ENCODE results near the gene PRKCE. TPM values are rescaled to one million over a fixed set of nuclear protein-coding genes. Genes with fewer than 3 reads are reported as not detected.

PRKCE gene
- total RNA-seq, 1 donor from 2014 or later = 19.4 TPM

DNA sequence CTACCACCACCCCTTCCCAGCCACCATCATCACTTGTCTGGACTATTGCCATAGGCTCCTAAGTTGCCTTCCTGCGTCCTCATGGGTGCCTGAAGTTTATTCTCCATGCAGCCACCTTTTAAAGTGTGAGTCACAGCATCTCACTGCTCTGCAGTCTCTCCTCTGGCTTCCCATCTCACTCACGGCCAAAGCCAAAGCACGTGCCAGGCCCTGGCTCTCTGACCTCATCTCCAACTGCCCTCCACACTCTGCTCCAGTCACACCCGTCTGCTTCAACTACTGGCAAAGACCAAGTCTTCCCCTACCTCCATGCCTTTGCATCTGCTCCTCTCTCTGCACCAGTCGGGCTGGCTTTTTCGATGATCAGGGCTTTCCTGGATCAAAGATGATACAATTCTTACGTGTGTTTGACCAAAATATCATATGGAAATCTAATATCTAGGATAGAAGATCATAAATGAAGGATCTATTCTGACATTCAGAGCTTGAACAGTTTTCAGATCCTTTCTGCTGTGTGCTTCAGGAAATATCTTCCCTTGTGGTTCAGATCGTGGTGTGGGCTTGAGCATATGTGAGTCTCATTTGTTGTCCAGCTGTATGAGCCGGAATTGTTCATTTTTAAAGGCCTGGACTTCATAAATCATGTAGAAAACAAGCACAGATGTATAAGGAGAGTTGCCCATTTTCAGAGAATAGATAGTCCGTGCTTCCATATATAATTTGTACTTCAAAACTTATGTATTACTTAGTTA, 175.6 kb downstream of the PRKCE start:
- intact Hi-C loops (cut with micrococcal nuclease) = no loop called here

DNA sequence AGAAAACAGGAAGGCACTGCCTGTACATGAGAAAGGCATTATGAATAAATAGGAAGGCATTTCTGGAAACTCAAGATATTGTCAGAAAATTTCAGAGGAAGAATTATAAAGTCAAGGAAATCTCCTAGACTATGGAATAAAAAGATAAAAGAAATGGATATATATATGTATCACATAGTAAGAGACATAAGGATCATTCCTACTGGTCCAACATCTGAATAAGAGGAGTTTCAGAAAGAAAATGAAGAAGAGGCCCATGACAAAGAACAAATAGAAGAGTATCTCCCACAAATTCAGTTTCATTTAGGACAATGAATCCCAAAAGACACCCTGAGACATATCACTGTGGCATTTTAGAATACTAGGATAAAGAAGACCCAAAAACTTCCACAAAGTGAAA, 178.8 kb downstream of the PRKCE start:
- intact Hi-C loops (cut with micrococcal nuclease) = no loop called here

DNA sequence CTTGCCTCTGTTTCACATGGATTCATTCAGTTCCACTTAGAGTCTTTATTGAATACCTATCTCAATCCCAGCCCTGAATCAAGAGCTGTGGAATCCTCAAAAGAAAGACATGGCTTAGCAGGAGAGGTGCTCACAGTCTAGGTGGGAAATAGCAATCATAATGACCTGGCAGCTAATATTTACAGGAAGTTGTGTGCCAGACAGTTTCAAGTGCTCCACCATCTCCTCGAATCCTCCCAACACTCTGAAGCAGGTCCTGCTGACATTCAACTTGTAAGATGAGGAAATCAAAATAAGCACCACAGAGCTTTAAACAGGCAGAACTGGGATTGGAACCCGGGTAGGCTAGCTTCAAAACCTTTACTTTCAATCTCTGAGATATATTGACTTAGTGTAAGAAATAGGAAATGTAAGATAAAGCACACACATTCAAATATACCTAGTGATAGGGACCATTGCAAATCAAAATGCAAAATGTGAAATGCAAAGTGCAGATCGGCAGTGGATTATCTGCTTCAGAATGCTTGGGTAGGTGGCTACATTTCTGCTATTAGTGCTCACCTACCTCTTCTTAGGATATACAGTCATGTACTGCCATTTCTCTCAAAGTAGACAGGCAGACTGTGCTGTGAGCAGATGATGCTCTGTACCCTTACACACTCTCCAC, 182.0 kb downstream of the PRKCE start:
- intact Hi-C loops (cut with micrococcal nuclease) = no loop called here

DNA sequence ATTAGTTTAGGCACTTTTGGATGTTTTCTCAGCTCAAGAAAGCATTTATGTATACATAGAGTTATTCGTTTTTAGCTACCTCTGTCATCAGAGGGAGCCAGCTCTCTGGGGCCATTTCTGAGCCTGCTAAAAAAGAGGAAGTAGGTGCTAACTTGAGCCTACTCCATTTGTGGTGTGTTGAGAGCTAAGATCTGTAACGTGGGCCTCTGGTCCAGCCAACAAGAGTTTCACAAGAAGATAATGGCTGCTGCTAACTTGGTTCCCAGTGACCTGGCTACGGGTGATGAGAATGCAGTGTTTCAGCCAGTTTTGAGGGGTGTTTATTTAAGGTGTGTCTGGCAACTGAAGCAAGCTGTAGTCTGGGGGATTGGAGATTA, 182.5 kb downstream of the PRKCE start:
- intact Hi-C loops (cut with micrococcal nuclease) = no loop called here

DNA sequence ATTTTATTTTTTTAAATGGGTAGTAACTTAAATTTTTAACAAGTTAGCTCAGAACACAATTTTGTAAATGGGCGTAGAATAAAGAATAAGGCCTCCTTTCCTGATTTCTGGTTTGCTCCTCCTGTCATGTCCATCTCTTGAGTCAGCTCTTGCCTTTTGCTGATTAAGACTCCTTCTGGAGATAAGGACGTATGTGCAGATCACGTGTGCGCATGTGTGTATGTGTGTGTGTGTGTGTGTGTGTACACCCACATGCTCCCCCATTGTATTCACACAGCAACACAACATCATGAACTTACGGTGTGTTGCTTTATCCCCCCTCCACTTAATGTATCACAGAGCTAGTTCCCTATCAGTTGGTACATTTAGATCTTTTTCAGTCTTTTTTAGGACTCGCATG, 182.9 kb downstream of the PRKCE start:
- intact Hi-C loops (cut with micrococcal nuclease) = no loop called here

DNA sequence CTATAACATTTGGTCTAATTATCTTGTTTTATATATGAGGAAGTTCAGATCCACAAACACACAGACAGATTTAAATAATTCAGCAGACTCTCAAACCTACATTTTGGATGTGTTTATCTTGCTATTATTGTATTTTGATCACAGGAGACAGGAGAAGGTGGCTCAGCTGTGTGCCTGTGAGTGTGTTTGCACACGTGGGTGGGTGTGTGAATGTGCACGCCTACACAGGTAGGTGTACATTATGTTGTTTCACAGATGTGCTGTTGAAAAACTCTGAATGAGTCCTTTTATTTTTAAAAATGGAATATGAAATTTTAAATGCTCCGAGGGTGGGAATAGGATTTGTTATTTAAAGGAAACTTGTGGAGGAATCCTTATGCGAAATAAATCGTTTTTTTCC, 183.4 kb downstream of the PRKCE start:
- intact Hi-C loops (cut with micrococcal nuclease) = no loop called here

DNA sequence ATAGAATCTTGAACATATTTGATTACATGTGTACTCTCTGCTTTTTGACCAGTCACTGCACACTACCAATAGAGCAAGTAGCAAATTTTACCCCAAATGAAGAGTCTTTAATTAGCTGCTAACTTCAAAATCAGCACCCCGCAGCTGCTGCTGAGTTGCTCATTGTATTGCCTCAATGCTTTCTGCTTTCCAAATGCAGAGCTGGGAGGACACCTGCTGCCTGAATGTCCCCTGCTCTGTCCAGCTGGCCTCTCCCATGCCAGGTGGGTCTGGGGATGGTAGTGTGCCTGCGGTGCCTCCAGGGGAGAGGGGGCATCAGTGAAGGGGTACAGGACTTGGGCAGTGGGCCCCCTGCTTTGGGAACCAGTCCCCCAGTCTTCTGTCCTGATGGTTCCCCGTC, 184.8 kb downstream of the PRKCE start:
- intact Hi-C loops (cut with micrococcal nuclease) = no loop called here

DNA sequence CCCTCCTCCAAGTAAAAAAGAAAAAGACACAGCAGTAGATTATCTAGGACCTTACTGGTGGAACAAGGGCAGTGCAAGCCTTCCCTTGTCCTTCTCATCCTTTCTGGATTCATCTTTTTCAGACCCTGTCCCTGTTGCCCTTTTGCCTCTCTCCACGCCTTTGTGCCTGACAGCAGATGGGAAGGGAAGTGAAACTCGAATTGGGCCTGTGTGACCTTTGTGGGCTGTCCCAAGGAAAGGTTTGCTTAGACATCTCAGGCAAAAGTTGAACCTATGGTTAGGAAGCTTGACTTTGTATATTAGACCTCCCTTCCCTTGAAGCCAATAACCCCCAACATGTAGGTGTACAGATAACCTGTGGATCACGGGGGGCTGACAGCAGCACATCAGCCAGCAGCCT, 185.3 kb downstream of the PRKCE start:
- intact Hi-C loops (cut with micrococcal nuclease) = no loop called here

DNA sequence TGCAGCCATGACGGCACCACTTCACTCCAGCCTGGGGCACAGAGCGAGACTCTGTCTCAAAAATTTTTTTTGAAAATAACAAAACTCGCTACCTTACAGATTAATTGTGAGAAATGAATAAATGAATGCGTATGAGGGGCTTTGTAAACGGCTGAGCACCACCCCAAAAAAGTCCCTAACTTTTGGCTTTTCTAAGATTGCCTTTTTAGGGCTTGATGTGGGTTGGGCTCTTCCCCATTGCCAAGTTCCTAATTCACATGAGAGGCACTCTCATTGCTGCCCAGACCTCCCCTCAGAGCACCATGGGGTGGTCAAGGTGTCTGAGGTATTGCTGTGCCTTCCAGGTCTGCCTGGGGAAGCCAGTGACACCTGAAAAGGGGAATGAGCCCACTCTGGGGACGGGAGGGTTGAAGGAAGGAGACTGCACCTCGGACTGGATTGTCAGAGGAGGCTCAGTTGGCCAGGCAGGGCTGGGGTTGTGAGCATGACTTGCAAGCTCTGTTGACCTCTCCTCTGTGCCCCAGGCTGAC, 186.4 kb downstream of the PRKCE start:
- intact Hi-C loops (cut with micrococcal nuclease) = no loop called here

DNA sequence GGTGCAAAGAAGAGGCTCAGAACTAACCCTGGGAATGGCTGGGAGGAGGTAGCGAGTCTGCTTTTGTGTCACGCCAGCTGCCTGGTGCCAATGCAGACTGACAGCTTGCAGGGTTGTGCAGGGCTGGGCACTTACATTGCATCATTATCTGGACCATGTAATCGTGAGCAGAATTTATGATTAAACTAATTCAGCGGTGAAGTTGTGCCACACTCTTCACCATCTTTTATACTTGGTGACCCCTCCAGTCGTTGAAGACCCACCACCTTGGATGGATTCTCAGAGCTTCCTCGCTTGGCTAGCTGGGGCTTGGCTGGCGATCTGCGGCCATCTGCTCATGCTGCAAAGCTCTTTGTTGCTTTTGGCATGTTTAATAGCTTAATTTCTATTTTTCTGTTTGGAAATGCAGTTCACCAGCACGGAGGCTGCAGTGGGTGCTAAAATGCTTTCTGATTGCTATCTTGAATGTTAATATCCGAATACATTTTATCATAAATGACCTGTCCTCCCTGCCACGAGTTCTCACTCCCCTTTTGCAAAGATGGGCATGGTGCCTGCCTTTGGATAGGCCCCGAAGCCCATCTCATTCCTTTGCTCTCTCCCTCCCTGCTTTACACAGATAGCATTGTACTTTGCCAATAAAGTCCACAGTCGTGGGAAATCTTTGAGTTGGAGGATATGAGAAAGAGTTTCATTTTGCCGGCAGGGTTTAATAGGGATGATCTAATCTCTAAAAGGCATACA, 188.2 kb downstream of the PRKCE start:
- intact Hi-C loops (cut with micrococcal nuclease) = no loop called here

DNA sequence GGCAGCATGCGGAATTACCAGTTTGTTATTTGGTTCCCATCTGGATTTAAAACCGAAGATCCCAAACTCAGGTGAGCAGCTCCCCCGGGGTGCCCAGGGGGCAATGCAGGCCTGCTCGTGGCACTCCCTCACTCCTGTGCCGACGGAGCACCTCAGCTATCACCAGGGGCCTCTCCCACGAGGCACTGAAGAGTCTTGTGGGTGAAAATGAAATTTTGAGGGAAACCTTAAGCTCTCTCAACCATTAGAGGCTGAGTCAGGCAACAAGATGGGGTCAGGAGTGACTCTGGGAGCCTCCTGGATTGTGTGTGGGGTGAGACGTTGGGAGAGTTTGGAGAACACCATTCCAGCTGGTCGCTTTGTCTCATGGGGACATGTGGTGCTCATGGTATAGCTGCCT, 189.0 kb downstream of the PRKCE start:
- intact Hi-C loops (cut with micrococcal nuclease) = no loop called here

DNA sequence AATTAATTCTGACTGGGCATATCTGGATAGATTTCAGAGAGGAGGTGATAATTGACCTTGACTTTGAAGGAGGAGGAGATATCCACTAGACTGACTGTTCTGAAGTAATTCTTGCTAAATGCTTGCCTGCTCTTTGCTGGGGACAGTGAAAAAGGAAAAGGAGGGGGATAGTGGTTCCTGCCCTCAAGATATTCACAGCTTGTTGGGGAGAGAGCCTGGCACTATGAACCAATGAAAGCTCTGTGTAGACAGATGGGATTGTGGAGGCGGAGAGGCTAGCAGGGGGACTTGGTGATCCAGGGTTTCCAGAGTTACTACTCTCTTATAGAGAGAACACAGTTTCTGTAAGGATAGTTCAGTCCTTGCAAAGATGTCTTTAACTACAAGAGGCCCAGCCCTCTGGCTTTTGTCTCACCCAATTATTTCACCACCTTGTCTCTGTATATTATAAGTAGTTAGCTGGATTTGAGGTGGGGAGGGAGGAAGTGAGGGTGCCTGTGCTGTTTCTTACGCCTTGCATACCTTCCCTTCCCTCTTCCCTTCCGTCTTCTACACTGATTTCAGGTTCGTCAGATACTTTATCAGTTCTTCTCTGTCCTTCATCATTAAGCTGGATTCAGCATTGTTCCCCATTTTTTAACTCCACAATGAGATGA, 190.4 kb downstream of the PRKCE start:
- intact Hi-C loops (cut with micrococcal nuclease) = no loop called here

DNA sequence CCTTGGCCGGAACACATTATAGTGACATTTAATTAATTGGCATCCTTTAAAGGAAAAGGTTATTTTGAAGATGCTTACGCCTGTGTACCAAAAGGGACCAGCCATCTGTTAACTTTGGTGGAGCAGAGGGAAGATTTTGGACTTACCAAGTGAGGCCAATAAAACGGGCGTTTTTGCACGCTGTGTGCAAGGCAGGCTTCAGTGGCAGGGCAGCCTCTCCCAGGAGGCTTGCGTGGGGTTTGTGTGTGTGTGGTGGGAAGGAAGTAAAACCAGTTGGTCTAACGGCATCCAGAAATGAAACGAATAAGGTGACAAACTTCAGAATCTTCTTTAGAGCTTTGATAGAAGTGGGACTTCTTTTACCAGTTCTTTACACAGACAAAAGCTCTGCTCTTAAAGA, 191.7 kb downstream of the PRKCE start:
- intact Hi-C loops (cut with micrococcal nuclease) = no loop called here

DNA sequence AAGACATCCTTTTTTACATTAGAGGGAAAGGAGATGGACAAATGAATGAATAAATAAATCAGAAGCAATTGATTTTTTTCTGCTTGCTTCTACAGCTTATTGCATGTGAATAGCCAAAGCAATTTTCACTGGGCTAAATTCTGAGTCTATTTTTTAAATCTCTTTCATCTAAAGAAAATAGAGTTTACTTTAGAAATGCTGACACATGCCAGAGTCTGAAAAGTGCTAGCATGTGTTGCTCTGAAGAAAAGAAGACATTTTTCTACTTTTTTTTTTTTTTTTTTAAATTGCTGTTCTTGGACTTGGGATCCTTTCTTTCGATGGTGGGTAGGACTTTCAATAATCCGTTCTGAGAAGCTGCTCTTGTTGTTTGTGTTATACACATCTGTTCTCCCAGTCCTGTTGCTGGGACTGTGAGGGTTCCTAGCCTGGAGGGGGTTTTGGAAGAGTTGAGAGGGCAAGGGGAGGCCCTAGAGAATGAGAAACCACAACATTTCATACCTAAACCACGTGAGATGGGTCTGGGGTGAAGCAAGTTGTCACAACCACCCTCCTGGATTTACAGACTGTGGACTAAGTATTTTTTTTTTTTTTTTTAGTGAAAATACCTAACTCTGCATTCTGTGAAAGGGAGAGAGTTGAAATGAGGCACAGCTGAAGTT, 193.5 kb downstream of the PRKCE start:
- intact Hi-C loops (cut with micrococcal nuclease) = no loop called here

DNA sequence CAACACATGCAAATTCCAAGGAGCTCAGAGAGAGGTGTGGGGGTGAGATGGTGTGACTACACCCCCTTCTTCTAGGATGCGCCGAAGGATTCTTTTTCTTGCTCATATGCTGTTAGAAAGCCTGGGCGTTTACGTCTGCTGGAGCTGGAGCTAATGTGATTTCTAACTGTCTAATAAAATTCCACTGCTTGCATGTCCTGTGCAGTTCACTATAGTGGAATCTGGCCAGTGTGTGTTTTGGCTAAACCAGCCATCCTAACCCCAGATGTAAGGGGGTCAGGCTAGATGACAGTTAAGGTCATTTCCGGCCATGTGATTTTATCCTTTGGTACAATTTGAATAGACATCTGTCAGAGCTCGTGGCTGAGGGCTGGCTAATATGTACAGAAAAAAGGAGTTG, 194.1 kb downstream of the PRKCE start:
- intact Hi-C loops (cut with micrococcal nuclease) = no loop called here

DNA sequence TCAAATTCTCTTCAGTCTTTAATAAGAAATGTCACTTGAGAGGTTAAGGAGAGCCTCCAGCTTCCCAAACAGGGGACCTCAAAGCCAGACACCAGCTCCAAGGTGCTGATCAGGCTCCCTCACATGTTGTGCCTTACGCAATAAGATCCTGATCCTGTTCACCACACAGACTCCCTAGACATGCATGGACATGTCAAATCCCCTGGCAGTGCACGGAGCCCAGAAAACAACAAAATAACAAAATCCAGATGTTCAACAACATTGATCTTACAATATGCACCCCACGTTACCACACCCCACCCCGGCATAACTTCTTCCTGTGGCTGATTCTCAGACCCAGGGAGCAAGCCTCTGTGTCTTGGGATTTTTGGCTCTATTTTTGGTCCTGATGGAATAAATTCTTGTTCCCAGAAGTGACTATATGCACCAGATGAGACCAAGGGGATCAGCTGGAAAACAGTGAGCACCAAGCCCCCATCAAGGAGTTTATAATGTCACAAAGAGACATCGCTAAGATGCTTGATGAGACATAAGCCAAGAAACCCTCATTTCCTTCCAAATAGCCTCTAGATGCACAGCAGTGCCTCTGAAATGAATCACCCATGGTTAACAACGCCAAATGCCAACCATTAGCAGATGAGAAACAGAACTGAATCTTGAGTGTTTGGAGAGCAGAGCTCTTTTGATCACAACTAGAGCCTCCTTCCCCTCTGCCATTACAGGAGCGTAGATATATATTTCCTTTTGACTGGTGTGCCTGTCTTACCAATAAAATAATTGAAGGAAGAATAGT, 198.2 kb downstream of the PRKCE start:
- intact Hi-C loops (cut with micrococcal nuclease) = no loop called here

DNA sequence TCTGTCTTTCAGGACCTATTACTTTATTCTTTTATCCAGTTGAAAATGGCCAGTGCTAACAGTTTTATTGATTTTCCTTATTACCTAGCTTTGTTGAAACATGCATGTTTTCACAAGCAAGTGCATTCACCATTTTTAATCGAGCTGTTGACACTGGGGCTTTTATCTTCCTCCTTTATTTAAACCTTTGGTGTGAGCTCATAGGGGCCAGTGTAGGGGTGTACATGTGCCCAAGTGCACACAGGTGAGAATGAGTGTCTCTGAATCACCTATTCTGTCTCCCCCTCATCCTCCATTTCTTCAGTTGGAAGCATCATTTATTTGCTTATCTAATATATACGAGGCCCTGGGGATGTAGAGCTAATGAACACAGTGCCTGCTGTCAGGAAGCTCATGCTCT, 199.1 kb downstream of the PRKCE start:
- intact Hi-C loops (cut with micrococcal nuclease) = no loop called here

DNA sequence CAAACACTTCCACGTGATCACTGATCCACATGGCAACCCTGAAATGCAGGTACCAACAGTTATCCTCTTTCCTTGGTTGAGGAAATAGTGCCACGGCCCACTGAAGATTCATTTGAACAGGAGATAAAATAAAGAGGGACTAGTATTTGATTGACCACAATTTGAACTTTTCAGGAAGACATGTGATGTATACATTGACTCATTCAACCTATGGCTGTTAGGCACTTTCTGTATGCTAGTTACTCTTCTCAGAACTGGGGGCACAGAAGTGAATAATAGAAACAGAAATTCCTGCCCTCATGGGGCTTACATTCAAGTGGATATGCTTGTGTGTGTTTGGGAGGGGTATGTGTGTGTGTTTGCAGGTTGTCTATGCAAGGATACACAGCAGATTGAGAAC, 199.6 kb downstream of the PRKCE start:
- intact Hi-C loops (cut with micrococcal nuclease) = no loop called here

DNA sequence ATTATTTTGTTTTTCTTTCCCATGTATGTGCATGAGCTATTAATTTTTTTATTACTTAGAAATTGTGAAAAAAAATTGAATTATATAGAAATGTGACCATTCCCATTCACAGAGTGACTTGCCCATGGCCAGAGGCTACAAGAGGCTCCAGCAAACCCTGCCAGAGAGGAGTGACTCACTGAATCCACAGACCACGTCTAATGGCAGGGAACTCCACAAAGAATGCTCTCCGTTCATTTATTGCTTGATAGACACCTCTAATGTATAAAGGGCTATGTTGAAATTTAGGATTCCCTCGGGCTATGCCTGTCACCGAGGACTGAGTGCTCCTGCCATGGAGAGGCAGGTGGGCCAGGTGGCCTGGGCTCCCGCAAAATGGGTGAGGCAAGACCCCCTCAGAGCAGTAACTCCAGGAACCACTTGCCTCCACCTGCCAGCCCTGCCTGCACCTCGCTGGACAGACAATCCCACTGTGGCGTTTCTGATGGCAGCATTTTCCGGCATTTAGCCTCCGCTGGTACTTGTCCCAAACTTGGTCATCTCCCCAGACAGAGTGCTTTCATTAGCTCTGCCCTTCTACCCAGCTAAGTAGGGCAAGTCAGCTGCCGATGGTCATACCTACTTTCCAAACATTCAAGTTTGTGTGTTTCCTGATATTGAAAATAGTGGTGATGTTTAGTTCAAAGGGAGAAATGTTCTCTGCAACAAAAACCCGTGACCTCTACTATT, 200.3 kb downstream of the PRKCE start:
- intact Hi-C loops (cut with micrococcal nuclease) = no loop called here

Data from T-helper 2 cell treated with Interferon-gamma antibody and Interleukin-4, amounts not matched to agents 100 ng/mL and 5 ng/mL, for 36 hours (primary cell).